Cardiac muscle cell (in vitro differentiated cells and primary cell): Measurements from ENCODE around the gene CGNL1. TPM values are rescaled to one million over a fixed set of nuclear protein-coding genes. Genes with fewer than 3 reads are reported as not detected.

Source experiments
- DNase-seq, 2 donors: peaks; one replicate each; pipeline versions ENCODE4 v3.0.0 to v3.0.0-alpha.2; 2010 to 2017; ENCODE audit warnings: low read depth in 1 of 2, low spot score in 1 of 2
- H3K27ac ChIP-seq: fragments of 200-600 bp; sonication (generic); 2 replicates; pipeline ENCODE4 v1.5.1; 2016
- H3K27me3 ChIP-seq: fragments of 200-600 bp; sonication (generic); 2 replicates; pipeline ENCODE4 v1.6.0; 2016; ENCODE audit warnings: control low read depth
- H3K36me3 ChIP-seq: fragments of 200-600 bp; sonication (generic); 2 replicates; pipeline ENCODE4 v1.5.1; 2016; ENCODE audit warnings: control low read depth
- H3K4me1 ChIP-seq: fragments of 200-600 bp; sonication (generic); 2 replicates; pipeline ENCODE4 v1.8.1; 2017; ENCODE audit warnings: low read depth, mild to moderate bottlenecking, mixed run types
- H3K4me3 ChIP-seq: fragments of 200-600 bp; sonication (generic); 2 replicates; pipeline ENCODE4 v1.5.1; 2016; ENCODE audit warnings: mild to moderate bottlenecking
- H3K9me3 ChIP-seq: fragments of 200-600 bp; sonication (generic); 2 replicates; pipeline ENCODE4 v1.5.1; 2017; ENCODE audit warnings: low read depth, mild to moderate bottlenecking, control low read depth
- CTCF ChIP-seq: IDR thresholded peaks from 2 replicates; pipeline ENCODE4 v1.5.1; 2012; ENCODE audit warnings: low read depth, mild to moderate bottlenecking, low read length
- polyA plus RNA-seq: library from polyadenylated mRNA; unstranded; fragments of >200 nt; fragmentation: Nextera tagmentation; extraction: Ambion mirVana; gene quantifications from 2 replicates; pipeline ENCODE4 v1.2.1, GENCODE V29; 2016
- total RNA-seq: library from RNA; depleted of rRNA; stranded (reverse); fragments of >200 nt; gene quantifications from 2 replicates; pipeline ENCODE4 v1.2.3, GENCODE V29; 2016

The CGNL1 gene
- total and polyA plus RNA-seq, 2 experiments from 2014 or later = 62.9 to 134 TPM

DNA sequence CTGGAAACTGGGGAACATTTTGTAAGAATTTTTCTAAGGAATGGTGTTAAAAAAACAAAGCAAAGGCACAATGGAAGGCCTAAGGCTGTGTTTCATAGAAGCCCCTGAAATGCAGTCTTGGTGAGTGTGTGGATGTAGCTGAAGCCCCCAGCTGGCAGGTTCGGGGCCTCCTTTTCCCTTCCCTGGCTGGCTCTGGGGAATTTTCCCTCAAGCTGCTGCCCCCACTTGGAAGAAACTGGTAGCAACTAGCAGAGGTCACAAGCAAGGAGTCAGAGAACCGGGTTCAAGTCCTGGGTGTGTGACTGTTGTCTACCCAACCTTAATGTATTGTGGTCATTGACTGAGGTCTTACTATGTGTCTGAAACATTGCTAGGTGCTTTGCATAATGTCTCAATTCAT lies 130.1 kb downstream of the CGNL1 start:
- H3K36me3 ChIP-seq = no peaks in the 10 kb centered on the region
- peaks cover 62% of the 10 kb centered on the region for H3K4me1 ChIP-seq
- H3K4me3 ChIP-seq = no peak overlapping the region
- no peaks in the 10 kb centered on the region for H3K27me3 ChIP-seq
- H3K9me3 ChIP-seq = no peaks in the 10 kb centered on the region
- H3K27ac ChIP-seq = peak overlapping the region; percentile 95
- peak in 1 of 2 donors; percentile 49 for DNase-seq
- TF ChIP-seq CTCF = peak; percentile 26

- Histone ChIP-seq H3K4me3 (no peak overlapping the region), H3K9me3 (no peaks in the 10 kb centered on the region), H3K27me3 (no peaks in the 10 kb centered on the region), H3K27ac (peak overlapping the region; percentile 95), H3K36me3 (no peaks in the 10 kb centered on the region), H3K4me1 (peaks cover 55% of the 10 kb centered on the region)
- no peak for TF ChIP-seq CTCF
- no peak for DNase-seq
Measured at GRCh38 chr15:57507111-57507510, 130.8 kb downstream of the CGNL1 start.

DNA sequence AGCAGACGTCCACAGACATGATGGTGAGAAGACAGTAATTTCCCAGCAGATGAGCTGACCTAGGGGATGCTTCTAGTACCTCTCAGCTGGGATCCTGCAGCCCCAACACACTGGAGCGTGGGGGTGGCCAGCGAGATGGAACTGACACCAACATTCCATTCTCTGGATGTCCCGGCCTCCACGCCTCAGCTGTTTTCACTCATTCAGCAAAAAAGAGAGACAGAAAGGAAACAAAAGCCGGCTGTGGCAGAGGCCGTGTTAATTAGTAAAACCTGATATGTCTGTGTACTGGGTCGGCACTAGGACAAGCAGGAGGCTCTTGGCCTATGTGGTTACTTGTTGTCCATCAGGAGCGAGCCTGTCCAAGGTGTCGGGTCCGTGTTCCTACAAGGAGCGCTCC lies 132.8 kb downstream of the CGNL1 start:
- Histone ChIP-seq H3K36me3 (no peaks in the 10 kb centered on the region), H3K27ac (no peak overlapping the region), H3K9me3 (no peaks in the 10 kb centered on the region), H3K4me3 (no peak overlapping the region), H3K4me1 (peaks cover 37% of the 10 kb centered on the region), H3K27me3 (no peaks in the 10 kb centered on the region)
- no peak for TF ChIP-seq CTCF
- DNase-seq = peak in 1 of 2 donors; percentile 55

- no peaks in the 10 kb centered on the region for H3K27me3 ChIP-seq
- no peak overlapping the region for H3K4me3 ChIP-seq
- no peak for TF ChIP-seq CTCF
- peaks cover 30% of the 10 kb centered on the region for H3K4me1 ChIP-seq
- H3K27ac ChIP-seq = peak overlapping the region; percentile 15
- no peaks in the 10 kb centered on the region for H3K9me3 ChIP-seq
- peak in 1 of 2 donors; percentile 29 for DNase-seq
- no peaks in the 10 kb centered on the region for H3K36me3 ChIP-seq
Measured at GRCh38 chr15:57509965-57510364, 133.7 kb downstream of the CGNL1 start.

GRCh38 chr15:57510647-57511046 lies 134.3 kb downstream of the CGNL1 start:
- Histone ChIP-seq H3K4me1 (peaks cover 23% of the 10 kb centered on the region), H3K36me3 (no peaks in the 10 kb centered on the region), H3K27me3 (no peaks in the 10 kb centered on the region), H3K9me3 (no peaks in the 10 kb centered on the region), H3K27ac (no peak overlapping the region), H3K4me3 (no peak overlapping the region)
- peak in 1 of 2 donors; percentile 97 for DNase-seq
- TF ChIP-seq CTCF = no peak
